Liver (tissue), 9 donors: ENCODE results near the gene MRPL19. TPM values are rescaled to one million over a fixed set of nuclear protein-coding genes. Genes with fewer than 3 reads are reported as not detected.

Source experiments
- DNase-seq: peaks from one replicate; pipeline ENCODE4 v3.0.0-alpha.2; 2017; ENCODE audit warnings: low spot score
- H3K27ac ChIP-seq, 2 donors: one replicate each; pipeline ENCODE4 v1.7.0; 2013; ENCODE audit warnings: inconsistent platforms in 2 of 2, low read length in 2 of 2, control low read depth in 1 of 2, low read depth in 1 of 2, mild to moderate bottlenecking in 1 of 2
- H3K27me3 ChIP-seq, 4 donors: one replicate each; pipeline versions ENCODE4 v1.6.1 to v1.7.0; 2013; ENCODE audit warnings: low read length in 3 of 4, inconsistent platforms in 1 of 4, mild to moderate bottlenecking in 1 of 4, moderate library complexity in 1 of 4; ENCODE audit not compliant: control insufficient read depth in 4 of 4, insufficient read depth in 4 of 4
- H3K36me3 ChIP-seq, 4 donors: one replicate each; pipeline versions ENCODE4 v1.6.1 to v1.7.0; 2013; ENCODE audit warnings: low read length in 3 of 4, mild to moderate bottlenecking in 3 of 4, low read depth in 1 of 4, moderate library complexity in 1 of 4; ENCODE audit not compliant: control insufficient read depth in 4 of 4, insufficient read depth in 3 of 4
- H3K4me1 ChIP-seq, 4 donors: one replicate each; pipeline versions ENCODE4 v1.6.1 to v1.7.0; 2013; ENCODE audit warnings: low read length in 3 of 4, mild to moderate bottlenecking in 3 of 4, moderate library complexity in 1 of 4; ENCODE audit not compliant: control insufficient read depth in 4 of 4, insufficient read depth in 4 of 4
- H3K4me3 ChIP-seq, 3 donors: one replicate each; pipeline versions ENCODE4 v1.6.1 to v1.7.0; 2013; ENCODE audit warnings: low read length in 3 of 3, control low read depth in 1 of 3, low read depth in 1 of 3, mild to moderate bottlenecking in 1 of 3
- H3K9ac ChIP-seq, 2 donors: one replicate each; pipeline ENCODE4 v1.7.0; 2013; ENCODE audit warnings: low read length in 2 of 2, mild to moderate bottlenecking in 2 of 2, moderate library complexity in 2 of 2, control low read depth in 1 of 2, low read depth in 1 of 2
- H3K9me3 ChIP-seq, 4 donors: one replicate each; pipeline versions ENCODE4 v1.6.1 to v1.7.0; 2013; ENCODE audit warnings: low read length in 3 of 4; ENCODE audit not compliant: control insufficient read depth in 4 of 4
- CTCF ChIP-seq: fragments of 150-350 bp; IDR thresholded peaks from 2 replicates; pipeline ENCODE4 v1.5.1; 2017; ENCODE audit warnings: improper control_type of control experiment, low read depth, low read length; ENCODE audit not compliant: missing input control
- EGR1 ChIP-seq, 2 donors: IDR thresholded peaks; 2 replicates each; pipeline ENCODE4 v1.6.1; 2016 to 2018; ENCODE audit warnings: antibody characterized with exemption in 2 of 2, low read depth in 2 of 2
- FOXA1 ChIP-seq: IDR thresholded peaks from 2 replicates; pipeline ENCODE4 v1.6.1; 2016; ENCODE audit warnings: antibody characterized with exemption
- FOXA2 ChIP-seq: IDR thresholded peaks from 2 replicates; pipeline ENCODE4 v1.6.1; 2016; ENCODE audit warnings: antibody characterized with exemption
- HNF4A ChIP-seq, 2 donors: conservative IDR thresholded peaks; 2 replicates each; pipeline ENCODE4 v1.6.1; 2016; ENCODE audit warnings: antibody characterized with exemption in 2 of 2, mild to moderate bottlenecking in 2 of 2
- HNF4G ChIP-seq: IDR thresholded peaks from 2 replicates; pipeline ENCODE4 v1.6.1; 2016; ENCODE audit warnings: antibody characterized with exemption
- JUND ChIP-seq, 2 donors: IDR thresholded peaks; 2 replicates each; pipeline ENCODE4 v1.6.1; 2016; ENCODE audit warnings: antibody characterized with exemption in 2 of 2
- MAX ChIP-seq: IDR thresholded peaks from 2 replicates; pipeline ENCODE4 v1.6.1; 2016; ENCODE audit warnings: antibody characterized with exemption
- NR2F2 ChIP-seq: IDR thresholded peaks from 2 replicates; pipeline ENCODE4 v1.6.1; 2016; ENCODE audit warnings: antibody characterized with exemption
- RAD21 ChIP-seq, 2 donors: IDR thresholded peaks; 2 replicates each; pipeline ENCODE4 v1.6.1; 2016; ENCODE audit warnings: antibody characterized with exemption in 2 of 2, mild to moderate bottlenecking in 2 of 2
- RXRA ChIP-seq, 2 donors: IDR thresholded peaks; 2 replicates each; pipeline ENCODE4 v1.6.1; 2017 to 2018; ENCODE audit warnings: antibody characterized with exemption in 2 of 2, mild to moderate bottlenecking in 1 of 2
- SP1 ChIP-seq: IDR thresholded peaks from 2 replicates; pipeline ENCODE4 v1.6.1; 2018; ENCODE audit warnings: antibody characterized with exemption, mild to moderate bottlenecking
- TAF1 ChIP-seq: conservative IDR thresholded peaks from 2 replicates; pipeline ENCODE4 v1.6.1; 2016; ENCODE audit warnings: antibody characterized with exemption, mild to moderate bottlenecking
- ZBTB33 ChIP-seq: IDR thresholded peaks from 2 replicates; pipeline ENCODE4 v1.6.1; 2016; ENCODE audit warnings: antibody characterized with exemption
- WGBS: extraction: QIAGEN DNeasy Blood & Tissue Kit; methylation state at CpG from one replicate; pipeline ENCODE4 v1.1.7; 2013; 5-methylcytosine and 5-hydroxymethylcytosine counted together
- polyA plus RNA-seq, 2 donors: library from polyadenylated mRNA; stranded (reverse) in 1 of 2; unstranded in 1 of 2; fragments of 200-250 nt in 1 of 2; fragments of >200 nt in 1 of 2; fragmentation: Nextera tagmentation in 1 of 2; extraction: Ambion mirVana in 1 of 2; gene quantifications; one replicate each; pipeline versions ENCODE4 v1.2.1 to v1.2.3, GENCODE V29; 2013 to 2015
- total RNA-seq, 2 donors: library from RNA; depleted of rRNA; stranded (reverse); fragments of >200 nt; gene quantifications; one replicate each; pipeline ENCODE4 v1.2.3, GENCODE V29; 2014
- donor health status: healthy.
- donor health status: healthy.
- donor health status: healthy.
- donor health status: healthy.
- donor health status: healthy.

MRPL19 gene
- total and polyA plus RNA-seq, 4 donors: 34.8 to 58.5 (median 42.6) TPM

- Histone ChIP-seq H3K4me3 (no peak overlapping the region), H3K27me3 (no peaks in the 10 kb centered on the region), H3K27ac (no peak overlapping the region), H3K9ac (no peak overlapping the region), H3K9me3 (no peaks in the 10 kb centered on the region), H3K4me1 (peaks cover 0 to 18% (median 5%) of the 10 kb centered on the region in 4 donors), H3K36me3 (no peaks in the 10 kb centered on the region)
- no peak for DNase-seq
- 76% methylated on average over 4 of the region's 4 CpGs for WGBS
- TF ChIP-seq MAX: no peak
- no peak for TF ChIP-seq JUND (IDR thresholded peaks at IDR 0.05)
- no peak for TF ChIP-seq HNF4G
- TF ChIP-seq HNF4A (conservative IDR thresholded peaks at IDR 0.05): no peak
- TF ChIP-seq RXRA (IDR thresholded peaks at IDR 0.05): no peak
- TF ChIP-seq RAD21 (IDR thresholded peaks at IDR 0.05): no peak
- TF ChIP-seq EGR1 (IDR thresholded peaks at IDR 0.05; ENCODE audit: low read depth in 2 of 2): no peak
- TF ChIP-seq NR2F2: no peak
- TF ChIP-seq FOXA1: no peak
Measured at GRCh38 chr2:75610671-75611070, 35.9 kb upstream of the MRPL19 start.

GRCh38 chr2:75612108-75612861 lies 34.3 kb upstream of the MRPL19 start:
- Histone ChIP-seq H3K27me3 (no peaks in the 10 kb centered on the region), H3K4me1 (peaks cover 0 to 15% (median 5%) of the 10 kb centered on the region in 4 donors), H3K9me3 (no peaks in the 10 kb centered on the region), H3K27ac (no peak overlapping the region), H3K36me3 (no peaks in the 10 kb centered on the region), H3K4me3 (no peak overlapping the region), H3K9ac (no peak overlapping the region)
- WGBS: 93% methylated on average over 7 of the region's 7 CpGs
- no peak for DNase-seq
- no peak for TF ChIP-seq HNF4G
- no peak for TF ChIP-seq FOXA1

GRCh38 chr2:75612862-75613243 lies 33.7 kb upstream of the MRPL19 start:
- WGBS: 93% methylated on average over 5 of the region's 5 CpGs
- Histone ChIP-seq H3K27ac (no peak overlapping the region), H3K27me3 (no peaks in the 10 kb centered on the region), H3K4me3 (no peak overlapping the region), H3K4me1 (peaks cover 0 to 15% (median 5%) of the 10 kb centered on the region in 4 donors), H3K9ac (no peak overlapping the region), H3K9me3 (no peaks in the 10 kb centered on the region), H3K36me3 (no peaks in the 10 kb centered on the region)
- no peak for DNase-seq
- TF ChIP-seq SP1 (no peak), HNF4A (conservative IDR thresholded peaks at IDR 0.05) (no peak), HNF4G (no peak), MAX (no peak), FOXA1 (no peak), RXRA (IDR thresholded peaks at IDR 0.05) (no peak), EGR1 (IDR thresholded peaks at IDR 0.05; ENCODE audit: low read depth in 2 of 2) (no peak), TAF1 (no peak), RAD21 (IDR thresholded peaks at IDR 0.05) (no peak), FOXA2 (no peak), ZBTB33 (no peak), CTCF (no peak), JUND (IDR thresholded peaks at IDR 0.05) (no peak), NR2F2 (no peak)
